ENCODE data around the gene ASB6.

Gene ASB6

GRCh38 chr9:129643706-129644105 lies 1.8 kb upstream of the ASB6 start:
- WGBS = 93% methylated on average over 7 of the region's 10 CpGs
- Histone ChIP-seq H3K27me3 (ENCODE audit: control insufficient read depth in 1 of 2, insufficient read depth in 1 of 2, low read length in 2 of 2) (no peaks in the 10 kb centered on the region), H3K36me3 (ENCODE audit: control insufficient read depth in 1 of 2, insufficient read depth in 2 of 2, low read depth in 1 of 2, low read length in 2 of 2) (peaks cover 7 to 12% of the 10 kb centered on the region in 2 experiments), H2AFZ (ENCODE audit: low read depth, low read length) (no peak overlapping the region), H2BK15ac (ENCODE audit: low read depth, poor library complexity, severe bottlenecking) (peak overlapping the region; percentile 2), H4K91ac (ENCODE audit: low read length) (no peak overlapping the region), H3K9me3 (ENCODE audit: control insufficient read depth, low read length) (no peaks in the 10 kb centered on the region), H2AK5ac (ENCODE audit: low read length, severe bottlenecking) (no peak overlapping the region), H2BK5ac (ENCODE audit: low read depth, low read length, poor library complexity, severe bottlenecking) (no peak overlapping the region), H2BK12ac (ENCODE audit: low read length in 2 of 2) (peak overlapping the region in 1 of 2 experiments; percentile 7), H2BK120ac (ENCODE audit: low read depth, low read length) (no peak overlapping the region), H3K23ac (ENCODE audit: low read length in 2 of 2) (no peak overlapping the region), H3K79me1 (replicated peaks; ENCODE audit: low read length, poor library complexity, severe bottlenecking) (peaks cover 14% of the 10 kb centered on the region), H3K18ac (ENCODE audit: low read depth in 1 of 2, low read length in 2 of 2) (no peak overlapping the region), H3K27ac (ENCODE audit: low read length, poor library complexity, severe bottlenecking) (no peak overlapping the region), H3K14ac (ENCODE audit: low read length in 2 of 2) (no peak overlapping the region), H3K4me3 (ENCODE audit: insufficient read depth in 1 of 2, low read depth in 1 of 2, low read length in 2 of 2) (no peak overlapping the region), H3K9ac (ENCODE audit: low read length) (no peak overlapping the region), H3K4ac (ENCODE audit: low read depth in 1 of 2, low read length in 2 of 2) (no peak overlapping the region), H3K4me1 (ENCODE audit: control insufficient read depth, insufficient read depth, low read depth, low read length) (peaks cover 32% of the 10 kb centered on the region), H3K4me2 (ENCODE audit: low read length, poor library complexity, severe bottlenecking) (no peak overlapping the region), H4K8ac (ENCODE audit: low read length) (no peak overlapping the region)
- DNase-seq = no peak

GRCh38 chr9:129640871-129641749 lies 841 bp downstream of the ASB6 start:
- 35% methylated on average over 41 of the region's 44 CpGs for WGBS
- Histone ChIP-seq H4K91ac (ENCODE audit: low read length) (no peak overlapping the region), H2BK12ac (ENCODE audit: low read length in 2 of 2) (no peak overlapping the region), H3K4ac (ENCODE audit: low read depth in 1 of 2, low read length in 2 of 2) (peak overlapping the region; percentile 42 to 60), H2AFZ (ENCODE audit: low read depth, low read length) (no peak overlapping the region), H4K8ac (ENCODE audit: low read length) (no peak overlapping the region), H3K4me2 (ENCODE audit: low read length, poor library complexity, severe bottlenecking) (peak overlapping the region; percentile 58), H3K9me3 (ENCODE audit: control insufficient read depth, low read length) (no peaks in the 10 kb centered on the region), H2BK5ac (ENCODE audit: low read depth, low read length, poor library complexity, severe bottlenecking) (no peak overlapping the region), H3K14ac (ENCODE audit: low read length in 2 of 2) (peak overlapping the region in 1 of 2 experiments; percentile 26), H3K79me1 (replicated peaks; ENCODE audit: low read length, poor library complexity, severe bottlenecking) (peaks cover 30% of the 10 kb centered on the region), H3K4me1 (ENCODE audit: control insufficient read depth, insufficient read depth, low read depth, low read length) (peaks cover 22% of the 10 kb centered on the region), H3K23ac (ENCODE audit: low read length in 2 of 2) (no peak overlapping the region), H3K36me3 (ENCODE audit: control insufficient read depth in 1 of 2, insufficient read depth in 2 of 2, low read depth in 1 of 2, low read length in 2 of 2) (peaks cover 30 to 36% of the 10 kb centered on the region in 2 experiments), H3K18ac (ENCODE audit: low read depth in 1 of 2, low read length in 2 of 2) (no peak overlapping the region), H3K9ac (ENCODE audit: low read length) (peak overlapping the region; percentile 92), H3K4me3 (ENCODE audit: insufficient read depth in 1 of 2, low read depth in 1 of 2, low read length in 2 of 2) (peak overlapping the region; percentile 82 to 94), H2AK5ac (ENCODE audit: low read length, severe bottlenecking) (no peak overlapping the region), H2BK15ac (ENCODE audit: low read depth, poor library complexity, severe bottlenecking) (no peak overlapping the region), H3K27me3 (ENCODE audit: control insufficient read depth in 1 of 2, insufficient read depth in 1 of 2, low read length in 2 of 2) (no peaks in the 10 kb centered on the region), H3K27ac (ENCODE audit: low read length, poor library complexity, severe bottlenecking) (no peak overlapping the region), H2BK120ac (ENCODE audit: low read depth, low read length) (peak overlapping the region; percentile 7)
- peak; percentile 17 for DNase-seq

- no peak overlapping the region for H2AFZ ChIP-seq (ENCODE audit: low read depth, low read length)
- no peak overlapping the region for H3K14ac ChIP-seq (ENCODE audit: low read length in 2 of 2)
- H3K27me3 ChIP-seq (ENCODE audit: control insufficient read depth in 1 of 2, insufficient read depth in 1 of 2, low read length in 2 of 2) = no peaks in the 10 kb centered on the region
- H3K9ac ChIP-seq (ENCODE audit: low read length) = peak overlapping the region; percentile 92
- no peak overlapping the region for H3K27ac ChIP-seq (ENCODE audit: low read length, poor library complexity, severe bottlenecking)
- peak overlapping the region; percentile 58 for H3K4me2 ChIP-seq (ENCODE audit: low read length, poor library complexity, severe bottlenecking)
- H3K9me3 ChIP-seq (ENCODE audit: control insufficient read depth, low read length) = no peaks in the 10 kb centered on the region
- no peak overlapping the region for H2AK5ac ChIP-seq (ENCODE audit: low read length, severe bottlenecking)
- H4K91ac ChIP-seq (ENCODE audit: low read length) = no peak overlapping the region
- H3K23ac ChIP-seq (ENCODE audit: low read length in 2 of 2) = no peak overlapping the region
- no peak overlapping the region for H2BK5ac ChIP-seq (ENCODE audit: low read depth, low read length, poor library complexity, severe bottlenecking)
- DNase-seq = peak; percentile 37
- peaks cover 34% of the 10 kb centered on the region for H3K79me1 ChIP-seq (replicated peaks; ENCODE audit: low read length, poor library complexity, severe bottlenecking)
- H3K4me3 ChIP-seq (ENCODE audit: insufficient read depth in 1 of 2, low read depth in 1 of 2, low read length in 2 of 2) = peak overlapping the region; percentile 32 to 82
- H2BK15ac ChIP-seq (ENCODE audit: low read depth, poor library complexity, severe bottlenecking) = no peak overlapping the region
- H3K18ac ChIP-seq (ENCODE audit: low read depth in 1 of 2, low read length in 2 of 2) = no peak overlapping the region
- peaks cover 22% of the 10 kb centered on the region for H3K4me1 ChIP-seq (ENCODE audit: control insufficient read depth, insufficient read depth, low read depth, low read length)
- peak overlapping the region in 1 of 2 experiments; percentile 10 for H2BK12ac ChIP-seq (ENCODE audit: low read length in 2 of 2)
- peaks cover 36 to 43% of the 10 kb centered on the region in 2 experiments for H3K36me3 ChIP-seq (ENCODE audit: control insufficient read depth in 1 of 2, insufficient read depth in 2 of 2, low read depth in 1 of 2, low read length in 2 of 2)
- WGBS = 92% methylated on average over 24 of the region's 25 CpGs
- no peak overlapping the region for H2BK120ac ChIP-seq (ENCODE audit: low read depth, low read length)
- no peak overlapping the region for H3K4ac ChIP-seq (ENCODE audit: low read depth in 1 of 2, low read length in 2 of 2)
- no peak overlapping the region for H4K8ac ChIP-seq (ENCODE audit: low read length)
Observed at GRCh38 chr9:129640086-129640870, 1.7 kb downstream of the ASB6 start.

- Histone ChIP-seq H2AK5ac (ENCODE audit: low read length, severe bottlenecking) (no peak overlapping the region), H2BK12ac (ENCODE audit: low read length in 2 of 2) (peak overlapping the region in 1 of 2 experiments; percentile 59), H2BK5ac (ENCODE audit: low read depth, low read length, poor library complexity, severe bottlenecking) (no peak overlapping the region), H3K4ac (ENCODE audit: low read depth in 1 of 2, low read length in 2 of 2) (no peak overlapping the region), H2BK15ac (ENCODE audit: low read depth, poor library complexity, severe bottlenecking) (no peak overlapping the region), H3K23ac (ENCODE audit: low read length in 2 of 2) (no peak overlapping the region), H3K9me3 (ENCODE audit: control insufficient read depth, low read length) (no peaks in the 10 kb centered on the region), H4K8ac (ENCODE audit: low read length) (peak overlapping the region; percentile 31), H4K91ac (ENCODE audit: low read length) (no peak overlapping the region), H3K36me3 (ENCODE audit: control insufficient read depth in 1 of 2, insufficient read depth in 2 of 2, low read depth in 1 of 2, low read length in 2 of 2) (peaks cover 42 to 48% of the 10 kb centered on the region in 2 experiments), H2AFZ (ENCODE audit: low read depth, low read length) (no peak overlapping the region), H3K14ac (ENCODE audit: low read length in 2 of 2) (no peak overlapping the region), H3K18ac (ENCODE audit: low read depth in 1 of 2, low read length in 2 of 2) (no peak overlapping the region), H3K4me2 (ENCODE audit: low read length, poor library complexity, severe bottlenecking) (no peak overlapping the region), H3K27ac (ENCODE audit: low read length, poor library complexity, severe bottlenecking) (no peak overlapping the region), H3K79me1 (replicated peaks; ENCODE audit: low read length, poor library complexity, severe bottlenecking) (peaks cover 36% of the 10 kb centered on the region), H3K9ac (ENCODE audit: low read length) (peak overlapping the region; percentile 92), H2BK120ac (ENCODE audit: low read depth, low read length) (no peak overlapping the region), H3K4me1 (ENCODE audit: control insufficient read depth, insufficient read depth, low read depth, low read length) (peaks cover 22% of the 10 kb centered on the region), H3K4me3 (ENCODE audit: insufficient read depth in 1 of 2, low read depth in 1 of 2, low read length in 2 of 2) (peak overlapping the region in 1 of 2 experiments; percentile 32), H3K27me3 (ENCODE audit: control insufficient read depth in 1 of 2, insufficient read depth in 1 of 2, low read length in 2 of 2) (no peaks in the 10 kb centered on the region)
- no peak for DNase-seq
- WGBS = 93% methylated on average over 12 of the region's 12 CpGs
Observed at GRCh38 chr9:129639756-129640085, 2.2 kb downstream of the ASB6 start.

Data from mesenchymal stem cell (in vitro differentiated cells and primary cell).